CD4-positive, CD25-positive, alpha-beta regulatory T cell (primary cell): Measurements from ENCODE around the gene MMRN2. TPM values are rescaled to one million over a fixed set of nuclear protein-coding genes. Genes with fewer than 3 reads are reported as not detected.

Experiments used
- ATAC-seq, 2 donors: fragments of 150-1000 bp; cut with Tn5 transposase; one replicate each; pipeline ENCODE4 v1.10.0; 2021; ENCODE audit warnings: low read depth in 2 of 2, moderate number of reproducible peaks in 2 of 2, moderate library complexity in 1 of 2
- DNase-seq, 3 donors: peaks; one replicate each; pipeline versions ENCODE4 v3.0.0 to v3.0.0-alpha.2; 2012 to 2022; ENCODE audit warnings: mixed read lengths in 1 of 3
- H3K27ac ChIP-seq: one replicate; pipeline ENCODE4 v1.7.0; 2013; ENCODE audit warnings: mild to moderate bottlenecking, low read length; ENCODE audit not compliant: insufficient read depth, poor library complexity, severe bottlenecking
- H3K27me3 ChIP-seq: one replicate; pipeline ENCODE4 v1.7.0; 2013; ENCODE audit warnings: low read length; ENCODE audit not compliant: control insufficient read depth, insufficient read depth
- H3K36me3 ChIP-seq: one replicate; pipeline ENCODE4 v1.7.0; 2013; ENCODE audit warnings: mild to moderate bottlenecking, low read length, moderate library complexity; ENCODE audit not compliant: control insufficient read depth, insufficient read depth
- H3K4me1 ChIP-seq: 2 replicates; pipeline ENCODE4 v1.7.0; 2013; ENCODE audit warnings: mild to moderate bottlenecking, low read length; ENCODE audit not compliant: insufficient read depth, control insufficient read depth, poor library complexity, severe bottlenecking
- H3K4me3 ChIP-seq: one replicate; pipeline ENCODE4 v1.7.0; 2013; ENCODE audit warnings: low read depth, mild to moderate bottlenecking, low read length, moderate library complexity
- H3K9me3 ChIP-seq, 2 experiments: 1 replicate in 1 of 2; 2 replicates in 1 of 2; pipeline ENCODE4 v1.7.0; 2013; ENCODE audit warnings: low read length in 2 of 2, mild to moderate bottlenecking in 1 of 2, moderate library complexity in 1 of 2; ENCODE audit not compliant: control insufficient read depth in 2 of 2
- H3K27ac Mint-ChIP-seq, 3 donors: one replicate each; pipeline ENCODE4 v1.8.0; 2020 to 2022; ENCODE audit warnings: mild to moderate bottlenecking in 3 of 3, mixed read lengths in 3 of 3, moderate library complexity in 2 of 3
- H3K27me3 Mint-ChIP-seq: one replicate; pipeline ENCODE4 v1.8.0; 2022; ENCODE audit warnings: mild to moderate bottlenecking, mixed read lengths
- H3K36me3 Mint-ChIP-seq: one replicate; pipeline ENCODE4 v1.8.0; 2020; ENCODE audit warnings: mixed read lengths
- H3K4me1 Mint-ChIP-seq, 4 donors: one replicate each; pipeline ENCODE4 v1.8.0; 2020 to 2022; ENCODE audit warnings: mixed read lengths in 4 of 4, mild to moderate bottlenecking in 1 of 4
- H3K4me3 Mint-ChIP-seq, 4 donors: one replicate each; pipeline ENCODE4 v1.8.0; 2020 to 2022; ENCODE audit warnings: mild to moderate bottlenecking in 4 of 4, mixed read lengths in 4 of 4, moderate library complexity in 3 of 4
- H3K9me3 Mint-ChIP-seq, 7 donors: one replicate each; pipeline ENCODE4 v1.8.0; 2020 to 2022; ENCODE audit warnings: mixed read lengths in 7 of 7, mild to moderate bottlenecking in 3 of 7, moderate library complexity in 2 of 7
- polyA plus RNA-seq, 4 donors: library from polyadenylated mRNA; unstranded; fragments of 300-500 nt; fragmentation: Illumina TruSeq; gene quantifications; one replicate each; pipeline ENCODE4 v1.2.3, GENCODE V29; 2021
- total RNA-seq: library from RNA; stranded (reverse); gene quantifications from one replicate; pipeline ENCODE4 v1.2.3, GENCODE V29; 2022

The MMRN2 gene
- total and polyA plus RNA-seq, 5 donors from 2014 or later, result 0.17 to 1.2 (median 0.33) TPM; not detected in 1

- peaks cover 6% of the 10 kb centered on the region for H3K36me3 ChIP-seq
- DNase-seq (peak in 2 of 3 donors; percentile 34 to 66), ATAC-seq (no peak)
- peak overlapping the region in 1 of 3 donors; percentile 64 for H3K27ac Mint-ChIP-seq
- H3K9me3 ChIP-seq, result no peaks in the 10 kb centered on the region
- no peaks in the 10 kb centered on the region for H3K27me3 ChIP-seq
- H3K4me3 ChIP-seq, result no peak overlapping the region
- no peak overlapping the region for H3K27ac ChIP-seq
- no peaks in the 10 kb centered on the region for H3K4me1 ChIP-seq
- no peaks in the 10 kb centered on the region for H3K27me3 Mint-ChIP-seq
- no peak overlapping the region for H3K4me3 Mint-ChIP-seq
- H3K9me3 Mint-ChIP-seq, result no peaks in the 10 kb centered on the region
- peaks cover 0 to 7% (median 2%) of the 10 kb centered on the region in 4 donors for H3K4me1 Mint-ChIP-seq
- peaks cover 3% of the 10 kb centered on the region for H3K36me3 Mint-ChIP-seq
Measured at GRCh38 chr10:86899670-86900276, 57.6 kb downstream of the MMRN2 start.

- Mint-ChIP-seq H3K27me3 (no peaks in the 10 kb centered on the region), H3K36me3 (peaks cover 3% of the 10 kb centered on the region), H3K4me3 (no peak overlapping the region), H3K9me3 (no peaks in the 10 kb centered on the region), H3K27ac (peak overlapping the region in 1 of 3 donors; percentile 64), H3K4me1 (peaks cover 0 to 7% (median 2%) of the 10 kb centered on the region in 4 donors)
- Histone ChIP-seq H3K27me3 (no peaks in the 10 kb centered on the region), H3K9me3 (no peaks in the 10 kb centered on the region), H3K27ac (no peak overlapping the region), H3K4me1 (no peaks in the 10 kb centered on the region), H3K36me3 (peaks cover 6% of the 10 kb centered on the region), H3K4me3 (no peak overlapping the region)
- ATAC-seq (no peak), DNase-seq (no peak)
Measured at GRCh38 chr10:86899132-86899531, 58.3 kb downstream of the MMRN2 start.

GRCh38 chr10:86898511-86898910 is 58.9 kb downstream of the MMRN2 start:
- Mint-ChIP-seq H3K36me3 (peaks cover 8% of the 10 kb centered on the region), H3K27me3 (peaks cover 4% of the 10 kb centered on the region), H3K4me3 (no peak overlapping the region), H3K4me1 (peaks cover 0 to 7% (median 2%) of the 10 kb centered on the region in 4 donors), H3K27ac (no peak overlapping the region), H3K9me3 (no peaks in the 10 kb centered on the region)
- Histone ChIP-seq H3K4me1 (no peaks in the 10 kb centered on the region), H3K36me3 (peaks cover 6% of the 10 kb centered on the region), H3K4me3 (no peak overlapping the region), H3K27ac (no peak overlapping the region), H3K9me3 (no peaks in the 10 kb centered on the region), H3K27me3 (no peaks in the 10 kb centered on the region)
- DNase-seq (no peak), ATAC-seq (no peak)

- Mint-ChIP-seq H3K27ac (no peak overlapping the region), H3K4me1 (peaks cover 5 to 25% (median 8%) of the 10 kb centered on the region in 4 donors), H3K36me3 (peaks cover 17% of the 10 kb centered on the region), H3K4me3 (no peak overlapping the region), H3K27me3 (peaks cover 5% of the 10 kb centered on the region), H3K9me3 (peaks cover 0 to 1% (median 0%) of the 10 kb centered on the region in 7 donors)
- Histone ChIP-seq H3K4me1 (no peaks in the 10 kb centered on the region), H3K9me3 (no peaks in the 10 kb centered on the region), H3K27me3 (no peaks in the 10 kb centered on the region), H3K4me3 (no peak overlapping the region), H3K27ac (no peak overlapping the region), H3K36me3 (no peaks in the 10 kb centered on the region)
- ATAC-seq, result no peak
- no peak for DNase-seq
Measured at GRCh38 chr10:86889997-86890396, 67.4 kb downstream of the MMRN2 start.

GRCh38 chr10:86888585-86889381 is 68.6 kb downstream of the MMRN2 start:
- Histone ChIP-seq H3K4me3 (no peak overlapping the region), H3K27ac (no peak overlapping the region), H3K27me3 (no peaks in the 10 kb centered on the region), H3K36me3 (no peaks in the 10 kb centered on the region), H3K4me1 (no peaks in the 10 kb centered on the region), H3K9me3 (no peaks in the 10 kb centered on the region)
- no peak overlapping the region for H3K4me3 Mint-ChIP-seq
- peaks cover 5 to 25% (median 8%) of the 10 kb centered on the region in 4 donors for H3K4me1 Mint-ChIP-seq
- DNase-seq (peak in 1 of 3 donors; percentile 72), ATAC-seq (peak; percentile 40 to 82)
- peaks cover 3% of the 10 kb centered on the region for H3K27me3 Mint-ChIP-seq
- H3K27ac Mint-ChIP-seq, result peak overlapping the region; percentile 2 to 27 (median 26)
- H3K36me3 Mint-ChIP-seq, result peaks cover 13% of the 10 kb centered on the region
- peaks cover 0 to 1% (median 0%) of the 10 kb centered on the region in 7 donors for H3K9me3 Mint-ChIP-seq

Other genes with a start within 250 kb of the MMRN2 start
- gene BMPR1A, start 201.0 kb downstream of the MMRN2 start, total RNA-seq, result 8.8 TPM
- 1 to 10 TPM; 2.2 to 5.0 (median 3.8) TPM for gene BMPR1A, start 201.0 kb downstream of the MMRN2 start, polyA plus RNA-seq
- not detected for gene SNCG, start 984 bp upstream of the MMRN2 start, total RNA-seq
- gene SNCG, start 984 bp upstream of the MMRN2 start, polyA plus RNA-seq, result not detected
- gene ADIRF, start 10.9 kb upstream of the MMRN2 start, total RNA-seq, result not detected
- under 1 TPM in 2 of 4 donors, not detected in 2; 0.42 to 0.65 TPM for gene ADIRF, start 10.9 kb upstream of the MMRN2 start, polyA plus RNA-seq
- not detected for gene FAM25A, start 62.7 kb upstream of the MMRN2 start, total RNA-seq
- not detected for gene FAM25A, start 62.7 kb upstream of the MMRN2 start, polyA plus RNA-seq
- 124 TPM for gene GLUD1, start 137.2 kb upstream of the MMRN2 start, total RNA-seq
- gene GLUD1, start 137.2 kb upstream of the MMRN2 start, polyA plus RNA-seq, result 100 to 1,000 TPM; 122 to 157 (median 130) TPM
- gene SHLD2, start 137.6 kb upstream of the MMRN2 start, total RNA-seq, result 30.5 TPM
- 10 to 100 TPM; 20.9 to 32.8 (median 22.8) TPM for gene SHLD2, start 137.6 kb upstream of the MMRN2 start, polyA plus RNA-seq